HG03066 (cell line): Measurements from ENCODE around the gene OLAH.
"Not testable (repeated sequence)": the region's sequence is repeated elsewhere in the genome, so short reads cannot be mapped to it uniquely, and the experiment has no call there.

Experiments used
- ATAC-seq: cut with Tn5 transposase; IDR thresholded peaks from one replicate; pipeline ENCODE4 v1.9.1; 2021; ENCODE audit warnings: low read depth; ENCODE audit not compliant: unreplicated experiment

OLAH gene

DNA sequence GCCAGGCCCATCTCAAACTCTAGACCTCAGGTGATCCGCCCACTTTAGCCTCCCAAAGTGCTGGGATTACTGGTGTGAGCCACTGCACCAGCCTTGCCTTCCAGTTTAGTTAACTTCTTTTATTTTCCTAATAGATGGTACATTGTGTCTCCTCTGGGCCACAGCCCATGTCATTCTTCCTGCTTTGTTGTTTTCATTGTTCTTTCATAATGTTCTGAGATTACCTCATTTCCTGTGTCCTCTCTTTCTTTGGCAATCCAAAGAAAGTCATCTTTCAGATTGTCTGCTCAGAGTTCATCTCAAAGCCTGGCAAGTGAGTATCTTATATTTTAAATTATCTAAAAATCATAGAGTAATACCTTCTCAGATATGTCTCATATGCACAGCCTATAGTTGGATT, at the start of gene OLAH:
Gene OLAH (plus strand): TSS at position 270 of the 400 bp plus-strand sequence. CDS start 3,346 bp downstream, outside the sequence.
- ATAC-seq, result no peak

DNA sequence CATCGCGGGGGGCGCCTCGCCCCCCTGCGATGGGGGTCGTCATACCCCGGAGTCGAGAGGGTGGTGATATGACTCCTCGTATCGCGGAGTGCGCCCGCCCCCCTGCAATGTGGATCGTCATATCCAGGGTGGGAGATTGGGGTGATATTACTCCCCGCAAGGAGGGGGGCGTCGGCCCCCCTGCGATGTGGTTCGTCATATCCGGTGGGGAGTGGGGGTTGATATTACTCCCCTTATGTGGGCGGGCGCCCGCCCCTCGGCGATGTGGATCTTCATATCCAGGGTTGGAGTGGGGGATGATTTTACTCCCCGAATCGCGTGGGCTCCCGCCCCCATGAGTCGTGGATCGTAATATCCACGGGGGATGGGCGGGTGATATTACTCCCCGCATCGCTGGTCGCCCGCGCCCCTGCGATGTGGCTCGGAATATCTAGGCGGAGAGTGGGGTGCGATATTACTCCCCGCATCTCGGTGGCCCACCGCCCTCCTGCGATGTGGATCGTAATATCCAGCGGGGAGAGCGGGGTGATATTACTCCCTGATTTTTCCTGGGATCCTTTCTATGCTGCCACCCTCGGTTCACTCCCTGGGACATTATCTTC, 47.7 kb upstream of the OLAH start:
- no peak for ATAC-seq

DNA sequence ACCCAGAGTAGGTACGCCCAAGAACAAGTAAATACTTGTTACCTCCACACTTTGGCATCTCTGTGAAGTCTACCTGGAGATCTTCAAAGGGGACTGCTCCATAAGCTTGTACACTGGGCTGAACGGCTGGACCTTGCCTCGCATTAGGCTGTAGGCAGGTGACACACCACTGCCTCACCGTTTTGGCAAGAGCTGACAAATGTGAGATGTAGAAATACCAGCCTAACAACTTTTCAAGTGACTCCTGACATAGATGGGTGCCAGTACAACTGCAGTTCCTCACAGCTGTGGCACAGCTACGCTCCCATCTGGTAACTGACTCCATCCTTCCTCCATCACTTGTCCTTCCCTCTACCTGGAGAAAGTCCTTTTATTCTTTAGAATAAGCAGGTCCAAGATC, 30.2 kb upstream of the OLAH start:
- ATAC-seq, result not testable (repeated sequence)

GRCh38 chr10:15015451-15015850, 28.3 kb upstream of the OLAH start:
- no peak for ATAC-seq

DNA sequence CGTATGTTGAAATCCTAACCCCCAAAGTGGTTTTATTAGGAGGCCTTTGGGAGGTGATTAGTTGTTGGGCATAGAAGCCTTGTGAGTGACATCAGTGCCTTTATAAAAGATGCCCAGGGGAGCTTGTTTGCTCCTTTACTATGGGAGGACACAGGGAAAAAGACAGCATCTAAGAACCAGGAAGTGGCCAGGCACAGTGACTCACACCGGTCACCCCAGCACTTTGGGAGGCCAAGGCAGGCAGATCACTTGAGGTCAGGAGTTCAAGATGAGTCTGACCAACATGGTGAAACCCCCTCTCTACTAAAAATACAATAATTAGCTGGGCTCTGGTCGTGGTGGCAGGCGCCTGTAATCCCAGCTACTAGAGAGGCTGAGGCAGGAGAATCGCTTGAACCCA, 22.8 kb upstream of the OLAH start:
- ATAC-seq, result not testable (repeated sequence)

DNA sequence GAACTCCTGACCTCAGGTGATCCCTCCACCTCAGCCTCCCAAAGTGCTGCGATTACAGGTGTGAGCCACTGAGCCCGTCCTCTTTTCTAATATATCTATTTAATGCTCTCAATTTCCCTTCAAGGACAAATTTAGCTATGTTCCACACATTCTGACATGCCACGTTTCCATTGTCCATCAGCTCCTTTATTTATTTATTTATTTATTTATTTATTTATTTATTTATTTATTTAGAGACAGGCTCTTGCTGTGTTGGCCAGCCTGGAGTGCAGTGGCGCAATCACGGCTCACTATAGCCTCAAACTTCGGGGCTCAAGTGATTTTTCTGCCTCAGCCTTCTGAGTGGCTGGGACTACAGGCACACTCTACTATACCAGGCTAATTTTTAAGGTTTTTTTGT, 20.7 kb upstream of the OLAH start:
- not testable (repeated sequence) for ATAC-seq

DNA sequence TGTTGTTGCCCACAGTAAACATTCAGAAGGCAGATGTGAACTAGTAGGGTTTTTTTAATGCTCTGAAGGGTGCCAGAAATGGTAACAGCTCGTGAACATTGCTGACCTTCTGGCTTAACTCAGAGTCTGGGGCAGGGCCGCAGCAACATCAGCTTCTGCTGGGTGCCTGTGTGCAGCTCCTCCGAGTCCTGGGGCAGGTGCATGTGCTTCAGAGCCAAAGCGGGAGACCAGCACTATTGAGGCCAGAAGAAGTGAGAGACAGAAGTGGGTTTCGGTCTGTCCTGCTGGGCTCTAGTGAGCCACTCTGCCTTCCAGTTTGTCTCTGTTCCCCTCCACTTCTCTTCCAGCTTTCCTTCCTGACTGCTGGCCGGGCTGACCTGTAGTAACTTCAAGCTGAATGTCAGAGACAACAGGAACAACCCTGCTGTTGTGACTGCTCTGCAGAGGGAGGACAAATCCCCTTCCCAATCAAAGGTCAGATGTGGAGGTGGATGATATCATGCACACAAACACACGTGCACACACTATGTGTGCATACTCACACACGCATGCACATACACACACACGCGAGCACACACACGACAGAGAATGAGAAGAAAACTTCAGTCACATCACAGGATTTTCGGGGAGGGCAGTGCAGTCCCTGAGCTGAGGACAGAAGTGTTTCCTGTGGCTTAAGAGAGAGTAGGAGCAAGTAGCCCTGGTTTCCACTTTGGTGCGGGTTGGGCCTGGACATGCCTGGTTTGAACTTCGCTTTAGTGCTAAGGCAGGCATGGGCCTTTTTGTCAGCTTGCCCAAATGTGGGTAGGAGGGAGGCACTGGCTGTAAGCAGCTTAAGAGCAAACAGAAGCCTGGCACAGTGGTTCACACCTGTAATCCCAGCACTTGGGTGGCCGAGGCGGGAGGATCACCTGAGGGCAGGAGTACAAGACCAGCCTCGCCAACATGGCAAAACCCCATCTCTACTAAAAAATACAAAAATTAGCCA, 19.4 kb upstream of the OLAH start:
- not testable (repeated sequence) for ATAC-seq

DNA sequence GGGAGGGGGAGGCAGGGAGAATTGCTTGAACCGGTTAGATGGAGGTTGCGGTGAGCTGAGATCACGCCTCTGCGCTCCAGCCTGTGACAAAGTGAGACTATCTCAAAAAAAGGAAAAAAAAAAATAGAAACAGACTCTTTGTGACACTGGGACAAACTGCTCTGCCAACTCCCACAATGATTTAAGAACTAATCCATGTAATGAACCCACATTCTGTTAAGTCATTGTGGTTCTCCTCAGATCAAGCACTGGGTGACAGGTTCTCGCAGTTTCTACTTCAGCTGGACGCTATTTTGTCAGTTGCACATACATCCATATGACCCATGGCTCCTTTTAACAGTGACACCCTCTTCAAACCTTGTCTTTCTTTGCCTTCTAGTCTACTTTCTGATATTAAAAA, 18.7 kb upstream of the OLAH start:
- not testable (repeated sequence) for ATAC-seq

GRCh38 chr10:15027741-15028140, 16.0 kb upstream of the OLAH start:
- ATAC-seq, result no peak

DNA sequence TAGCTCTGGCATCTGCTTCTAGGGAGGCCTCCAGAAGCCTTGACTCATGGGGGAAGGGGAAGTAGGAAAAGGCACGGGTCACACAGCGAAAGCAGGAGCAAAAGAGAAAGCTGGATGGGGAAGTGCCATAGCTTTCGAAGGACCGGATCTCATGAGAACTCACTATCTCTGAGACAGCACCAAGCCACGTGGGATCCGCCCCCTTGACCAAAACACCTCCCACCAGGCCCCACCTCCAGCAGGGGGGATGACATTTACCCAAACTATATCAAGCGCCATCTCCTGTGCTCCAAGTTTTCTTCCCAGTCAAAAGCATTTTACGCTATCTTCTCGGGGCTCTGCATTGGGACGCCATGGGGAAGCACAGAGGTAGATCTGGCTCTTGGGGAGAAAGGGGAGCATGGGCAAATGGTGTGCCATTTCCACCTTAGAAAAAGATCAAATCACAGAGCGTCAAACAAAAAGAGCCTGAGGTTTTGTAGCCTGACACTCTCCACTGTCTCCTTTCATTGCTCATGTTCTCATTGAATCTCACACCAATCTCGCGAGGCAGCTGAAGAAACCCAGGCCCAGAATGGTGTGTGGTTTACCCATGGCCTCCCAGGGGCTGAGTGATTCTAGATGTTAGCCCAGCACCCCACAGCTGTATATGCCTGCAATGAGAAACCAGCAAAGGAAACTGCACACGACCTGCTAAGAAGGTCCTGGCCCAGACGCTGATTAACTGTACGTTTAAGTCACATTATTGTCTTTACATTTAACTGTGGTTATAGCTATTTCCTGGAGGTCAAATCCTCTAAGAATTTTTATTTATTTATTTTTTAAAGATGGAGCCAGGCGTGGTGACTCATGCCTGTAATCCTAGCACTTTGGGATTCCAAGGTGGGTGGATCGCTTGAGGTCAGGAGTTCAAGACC, 8.1 kb upstream of the OLAH start:
- ATAC-seq, result no peak

DNA sequence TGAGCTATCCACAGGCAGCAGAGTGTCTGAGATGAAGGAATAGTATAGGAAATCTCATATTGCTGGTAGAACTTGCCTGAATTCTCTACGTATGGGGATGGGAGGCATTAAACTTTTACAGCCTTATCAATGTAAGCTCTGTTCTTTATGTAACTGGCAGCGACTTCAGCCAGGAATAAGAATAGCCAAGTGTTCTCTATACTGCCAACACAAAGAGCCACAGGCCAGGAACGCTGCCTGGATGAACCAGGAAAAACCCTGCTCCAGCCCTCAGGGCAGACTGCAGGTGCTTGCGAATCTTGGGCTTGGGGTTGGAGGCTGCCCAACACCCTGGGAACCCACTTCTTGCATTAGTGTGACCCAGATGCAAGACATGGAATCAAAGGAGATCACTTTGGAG, 6.1 kb upstream of the OLAH start:
- no peak for ATAC-seq

- ATAC-seq, result no peak
Observed at GRCh38 chr10:15038416-15038815, 5.3 kb upstream of the OLAH start.

DNA sequence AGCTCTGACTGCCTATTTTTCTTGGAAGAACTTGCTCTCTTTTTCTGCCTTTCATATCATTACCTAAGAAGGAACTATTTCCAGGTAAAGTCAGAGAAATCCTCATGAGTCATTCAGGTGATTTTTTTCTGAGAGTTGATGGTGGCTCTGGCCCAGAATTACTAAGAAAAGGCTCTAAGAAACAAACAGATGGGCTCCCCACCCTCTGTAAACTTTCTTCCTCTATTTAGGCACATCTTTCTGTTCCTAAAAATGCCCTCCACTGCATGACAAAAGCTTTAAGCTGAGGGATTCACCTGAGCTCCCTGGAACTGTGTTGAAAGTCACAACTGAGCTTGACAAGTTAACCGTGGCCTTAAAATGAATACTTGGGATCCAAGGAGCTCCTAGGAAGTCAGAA, 1.6 kb downstream of the OLAH start:
- ATAC-seq, result no peak

GRCh38 chr10:15046626-15047025, 2.9 kb downstream of the OLAH start:
- ATAC-seq, result no peak

DNA sequence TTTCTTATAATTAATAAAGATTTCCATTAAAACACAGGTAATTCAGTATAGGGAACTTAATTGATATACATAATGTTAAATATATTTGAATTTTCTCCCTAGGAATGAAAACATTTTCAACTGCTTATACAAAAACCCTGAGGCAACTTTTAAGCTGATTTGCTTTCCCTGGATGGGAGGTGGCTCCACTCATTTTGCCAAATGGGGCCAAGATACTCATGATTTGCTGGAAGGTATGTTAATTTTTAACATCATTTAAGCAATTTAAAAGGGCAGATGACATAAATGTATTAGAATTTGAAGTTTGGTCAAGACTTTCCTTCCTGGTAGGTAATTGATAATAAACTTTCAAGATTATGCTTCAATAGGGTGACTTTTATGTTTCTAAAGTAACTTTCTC, 5.8 kb downstream of the OLAH start:
- ATAC-seq, result no peak

DNA sequence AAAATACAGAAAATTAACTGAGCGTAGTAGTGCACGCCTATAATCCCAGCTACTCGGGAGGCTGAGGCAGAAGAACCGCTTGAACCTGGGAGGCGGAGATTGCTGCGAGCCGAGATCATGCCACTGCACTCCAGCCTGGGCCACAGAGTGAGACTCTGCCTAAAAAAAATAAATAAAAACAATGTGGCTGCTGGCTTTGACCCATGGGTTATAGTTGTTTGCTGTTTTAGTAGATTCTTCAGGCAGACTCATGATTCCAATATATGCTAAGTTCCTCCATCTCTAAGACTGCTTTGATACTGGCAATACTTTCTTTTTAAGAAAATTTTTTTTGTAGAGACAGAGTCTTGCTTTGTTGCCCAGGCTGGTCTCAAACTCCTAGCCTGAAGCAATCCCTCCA, 8.4 kb downstream of the OLAH start:
- no peak for ATAC-seq

GRCh38 chr10:15053061-15053460, 9.3 kb downstream of the OLAH start:
- ATAC-seq, result no peak

- no peak for ATAC-seq
Observed at GRCh38 chr10:15058689-15059088, 14.9 kb downstream of the OLAH start.

GRCh38 chr10:15059914-15060313, 16.2 kb downstream of the OLAH start:
- no peak for ATAC-seq

- no peak for ATAC-seq
Observed at GRCh38 chr10:15060638-15061037, 16.9 kb downstream of the OLAH start.

- peak; percentile 83 for ATAC-seq
Observed at GRCh38 chr10:15067154-15067553, 23.4 kb downstream of the OLAH start.
